Spleen (tissue), 7 donors: ENCODE results near the gene SMARCAL1.
A peak's percentile ranks its signal among the peaks of the same experiment; 100 is the strongest.

ENCODE experiments used
- CTCF ChIP-seq, 11 experiments: fragments of 200-600 bp in 7 of 11; fragments of 450-650 bp in 4 of 11; sonication (generic) in 4 of 11; IDR thresholded peaks in 8 of 11; conservative IDR thresholded peaks in 3 of 11; 1 replicate in 7 of 11; 2 replicates in 4 of 11; pipeline versions ENCODE4 v1.4.0 to v1.8.0; 2016 to 2021; ENCODE audit warnings: antibody characterized with exemption in 11 of 11, inconsistent platforms in 4 of 11, mild to moderate bottlenecking in 1 of 11
- POLR2AphosphoS5 ChIP-seq, 3 donors: sonication (generic); formaldehyde crosslinking; IDR thresholded peaks; one replicate each; pipeline ENCODE4 v1.5.1; 2017; ENCODE audit warnings: antibody characterized with exemption in 3 of 3
- donor health status: DM: no; HTN: no; CAD: no; lungs with moderate emphysema.
- donor health status: DM: no; HTN: no; CAD: no.
- donor health status: DM: no; HTN: no; CAD: no.

GRCh38 chr2:216474925-216475670 lies 62.8 kb downstream of the SMARCAL1 start:
- TF ChIP-seq CTCF (IDR thresholded peaks at IDR 0.05 in 8 of 11, conservative IDR thresholded peaks at IDR 0.05 in 3 of 11) (no peak), POLR2AphosphoS5 (IDR thresholded peaks at IDR 0.05) (peak in 1 of 3 donors; percentile 33)
